ENCODE measurements around the gene ESPL1.

The ESPL1 gene

GRCh38 chr12:53221203-53222080, 46.7 kb upstream of the ESPL1 start:
- in situ Hi-C loops (cut with MboI; ENCODE audit: low sequenced_read_pairs, unreplicated experiment), result no loop called here
- TF ChIP-seq, protein P1, sequence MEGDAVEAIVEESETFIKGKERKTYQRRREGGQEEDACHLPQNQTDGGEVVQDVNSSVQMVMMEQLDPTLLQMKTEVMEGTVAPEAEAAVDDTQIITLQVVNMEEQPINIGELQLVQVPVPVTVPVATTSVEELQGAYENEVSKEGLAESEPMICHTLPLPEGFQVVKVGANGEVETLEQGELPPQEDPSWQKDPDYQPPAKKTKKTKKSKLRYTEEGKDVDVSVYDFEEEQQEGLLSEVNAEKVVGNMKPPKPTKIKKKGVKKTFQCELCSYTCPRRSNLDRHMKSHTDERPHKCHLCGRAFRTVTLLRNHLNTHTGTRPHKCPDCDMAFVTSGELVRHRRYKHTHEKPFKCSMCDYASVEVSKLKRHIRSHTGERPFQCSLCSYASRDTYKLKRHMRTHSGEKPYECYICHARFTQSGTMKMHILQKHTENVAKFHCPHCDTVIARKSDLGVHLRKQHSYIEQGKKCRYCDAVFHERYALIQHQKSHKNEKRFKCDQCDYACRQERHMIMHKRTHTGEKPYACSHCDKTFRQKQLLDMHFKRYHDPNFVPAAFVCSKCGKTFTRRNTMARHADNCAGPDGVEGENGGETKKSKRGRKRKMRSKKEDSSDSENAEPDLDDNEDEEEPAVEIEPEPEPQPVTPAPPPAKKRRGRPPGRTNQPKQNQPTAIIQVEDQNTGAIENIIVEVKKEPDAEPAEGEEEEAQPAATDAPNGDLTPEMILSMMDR (IDR thresholded peaks at IDR 0.05; ENCODE audit: borderline replicate concordance, control extremely low read depth, extremely low read depth, insufficient read depth, missing control alignments), result peak; percentile 48
- DNase-seq (ENCODE audit: low spot score), result peak; percentile 82

DNA sequence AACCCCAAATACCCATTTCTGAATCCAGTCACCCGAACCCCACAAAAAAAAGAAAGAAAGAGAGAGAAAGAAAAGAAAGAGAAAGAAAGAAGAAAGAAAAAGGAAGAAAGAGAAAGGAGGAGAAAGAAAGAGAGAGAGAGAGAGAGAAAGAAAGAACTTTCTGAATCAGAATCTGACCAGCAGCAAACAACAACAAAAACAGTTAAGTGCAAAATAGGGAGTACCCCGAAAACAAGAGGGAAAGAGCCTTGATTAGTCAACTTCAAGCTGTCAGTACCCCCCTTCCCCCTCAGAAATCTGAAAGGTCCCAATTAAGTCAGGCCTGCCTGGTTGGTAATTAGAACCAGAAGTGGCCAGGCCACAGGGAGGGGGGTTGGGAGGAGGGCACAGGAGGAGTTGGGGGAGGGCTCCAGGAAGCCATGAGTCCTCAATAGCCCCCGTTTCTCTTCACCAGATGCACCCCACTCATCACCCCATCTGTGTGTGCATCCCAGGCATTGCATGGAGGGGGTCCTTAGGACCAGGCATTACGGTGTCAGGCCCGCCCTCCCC, 45.9 kb upstream of the ESPL1 start:
- TF ChIP-seq, protein P1 (IDR thresholded peaks at IDR 0.05; ENCODE audit: borderline replicate concordance, control extremely low read depth, extremely low read depth, insufficient read depth, missing control alignments), result no peak
- in situ Hi-C loops (cut with MboI; ENCODE audit: low sequenced_read_pairs, unreplicated experiment), result no loop called here
- DNase-seq (ENCODE audit: low spot score), result no peak

GRCh38 chr12:53222806-53223261, 45.3 kb upstream of the ESPL1 start:
- in situ Hi-C loops (cut with MboI; ENCODE audit: low sequenced_read_pairs, unreplicated experiment), result no loop called here
- TF ChIP-seq, protein P1 (IDR thresholded peaks at IDR 0.05; ENCODE audit: borderline replicate concordance, control extremely low read depth, extremely low read depth, insufficient read depth, missing control alignments), result no peak
- no peak for DNase-seq (ENCODE audit: low spot score)

- in situ Hi-C loops (cut with MboI; ENCODE audit: low sequenced_read_pairs, unreplicated experiment), result no loop called here
- DNase-seq (ENCODE audit: low spot score), result no peak
Measured at GRCh38 chr12:53223389-53224060, 44.6 kb upstream of the ESPL1 start.

GRCh38 chr12:53224061-53224896, 43.8 kb upstream of the ESPL1 start:
- no peak for DNase-seq (ENCODE audit: low spot score)
- TF ChIP-seq, protein P1 (IDR thresholded peaks at IDR 0.05; ENCODE audit: borderline replicate concordance, control extremely low read depth, extremely low read depth, insufficient read depth, missing control alignments), result no peak
- in situ Hi-C loops (cut with MboI; ENCODE audit: low sequenced_read_pairs, unreplicated experiment), result no loop called here

More at GRCh38 chr12:53223389-53224060, 44.6 kb upstream of the ESPL1 start:
- TF ChIP-seq, protein P1 (IDR thresholded peaks at IDR 0.05; ENCODE audit: borderline replicate concordance, control extremely low read depth, extremely low read depth, insufficient read depth, missing control alignments), result no peak
